GM12891 (cell line): ENCODE data around the gene PPHLN1.

Experiments used
- POU2F2 ChIP-seq: IDR thresholded peaks from 2 replicates; pipeline ENCODE4 v1.6.1; 2011; ENCODE audit warnings: low read depth, mild to moderate bottlenecking, control low read depth, low read length, moderate library complexity
- TAF1 ChIP-seq: IDR thresholded peaks from 2 replicates; pipeline ENCODE4 v1.6.1; 2011; ENCODE audit warnings: low read depth, low read length, control low read depth

GRCh38 chr12:42463671-42464070, 137.7 kb downstream of the PPHLN1 start:
- TF ChIP-seq TAF1 (no peak), POU2F2 (no peak)
